NCI-H2081 treated with DMSO at 0.1 percent for 48 hours (cell line): ENCODE results near the gene OR2M2.

Source experiments
- DNase-seq: peaks from one replicate; lab custom pipeline; 2025; lab: John Stamatoyannopoulos, UW

OR2M2 gene, protein sequence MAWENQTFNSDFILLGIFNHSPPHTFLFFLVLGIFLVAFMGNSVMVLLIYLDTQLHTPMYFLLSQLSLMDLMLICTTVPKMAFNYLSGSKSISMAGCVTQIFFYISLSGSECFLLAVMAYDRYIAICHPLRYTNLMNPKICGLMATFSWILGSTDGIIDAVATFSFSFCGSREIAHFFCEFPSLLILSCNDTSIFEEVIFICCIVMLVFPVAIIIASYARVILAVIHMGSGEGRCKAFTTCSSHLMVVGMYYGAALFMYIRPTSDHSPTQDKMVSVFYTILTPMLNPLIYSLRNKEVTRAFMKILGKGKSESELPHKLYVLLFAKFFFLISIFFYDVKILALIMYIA

DNA sequence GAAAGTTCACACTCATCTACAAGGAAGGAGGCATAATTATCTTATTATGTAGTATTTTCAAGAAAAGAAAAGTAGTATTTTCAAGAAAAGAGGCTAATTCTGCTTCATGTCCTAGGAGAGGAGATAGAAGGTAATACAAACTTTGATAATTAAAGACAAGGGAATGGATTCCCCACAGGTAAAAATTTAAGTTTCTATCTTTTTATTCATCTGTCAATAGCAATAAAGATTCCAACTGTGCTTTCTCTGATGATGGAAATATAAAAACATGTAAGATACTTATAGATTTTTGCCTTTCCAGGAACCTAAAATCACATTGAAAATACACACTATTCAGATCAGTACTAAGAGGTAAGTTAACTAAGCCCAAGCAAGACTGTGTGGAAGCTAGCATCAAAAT is at the start of gene OR2M2:
OR2M2 (plus strand) TSS at position 301 of the 400 bp plus-strand sequence. CDS start 5,165 bp downstream, outside the sequence.
- DNase-seq = no peak

DNA sequence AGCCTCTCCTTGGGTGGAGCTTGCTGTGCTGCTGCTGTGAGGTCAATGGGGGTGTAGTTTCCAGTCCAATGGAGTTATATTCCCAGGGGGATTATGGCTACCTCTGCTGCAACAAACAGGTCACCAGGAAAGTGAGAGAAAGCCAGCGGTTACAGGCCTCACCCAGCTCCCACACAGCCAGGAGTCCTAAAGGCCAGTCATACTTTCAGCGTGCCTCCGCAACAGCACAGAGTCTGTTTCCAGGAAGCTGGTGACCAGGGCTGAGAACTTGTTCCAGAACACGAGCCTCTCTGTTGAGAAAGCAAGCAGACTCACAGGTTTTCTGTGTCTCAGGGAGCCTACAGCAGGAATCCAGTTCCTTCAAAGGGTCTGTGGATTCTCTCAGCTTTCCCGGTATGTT is 47.0 kb upstream of the OR2M2 start:
- no peak for DNase-seq

DNA sequence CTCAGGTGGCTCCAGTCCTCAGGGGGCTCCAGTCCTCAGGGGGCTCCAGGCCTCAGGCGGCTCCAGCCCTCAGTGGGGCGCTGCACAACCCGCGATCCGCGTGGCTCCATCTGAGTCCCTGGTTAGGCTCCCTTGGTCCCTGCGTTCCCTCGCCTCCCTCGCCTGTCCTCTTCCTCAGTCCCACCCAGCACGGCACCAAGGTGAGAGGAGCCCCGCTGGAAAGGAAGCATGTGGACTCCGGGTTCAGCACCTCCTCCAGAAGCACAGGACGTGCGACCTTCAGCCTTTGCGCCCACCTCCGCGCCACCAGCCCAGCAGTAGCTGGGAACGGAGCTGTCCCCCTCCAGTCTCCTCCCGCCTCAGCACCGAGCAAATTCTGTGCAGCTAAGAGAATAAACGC is 37.8 kb upstream of the OR2M2 start:
- DNase-seq = no peak

DNA sequence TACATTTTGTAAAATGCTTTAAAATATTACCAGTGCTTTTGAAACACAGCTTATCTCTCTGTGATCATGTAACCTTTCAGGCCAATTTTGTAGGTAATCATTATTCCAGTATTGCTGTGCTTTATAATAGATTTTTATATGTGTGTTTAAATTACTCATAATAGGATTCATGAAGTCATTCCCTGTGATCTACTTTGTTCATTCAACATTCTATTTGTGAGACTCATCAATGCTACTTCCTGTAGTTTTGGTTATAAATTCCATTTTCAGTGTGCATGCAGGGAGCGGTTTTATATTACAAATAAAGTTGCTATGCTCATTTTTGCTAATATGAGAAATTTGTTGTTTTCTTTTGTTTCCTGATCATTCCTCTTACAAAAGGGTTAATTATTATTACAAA is 33.8 kb upstream of the OR2M2 start:
- no peak for DNase-seq

DNA sequence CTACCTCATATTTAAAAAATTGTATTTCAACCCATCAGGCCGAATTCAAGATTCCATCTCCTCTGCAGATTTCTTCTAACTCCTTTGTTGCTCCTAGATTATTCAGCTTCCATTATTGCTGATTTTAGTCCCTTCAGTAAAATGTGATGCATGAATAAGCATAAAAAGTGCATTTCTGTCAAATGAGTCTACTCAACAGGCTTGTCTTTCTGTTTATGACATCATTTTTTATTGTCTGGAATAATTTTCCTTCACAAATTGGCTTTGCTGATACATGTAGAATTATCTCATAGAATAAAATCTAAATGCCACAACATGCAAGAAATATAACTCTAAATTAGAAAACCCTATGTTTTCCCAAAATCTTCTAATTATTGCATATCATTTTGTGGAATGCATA is 31.3 kb upstream of the OR2M2 start:
- DNase-seq = no peak

DNA sequence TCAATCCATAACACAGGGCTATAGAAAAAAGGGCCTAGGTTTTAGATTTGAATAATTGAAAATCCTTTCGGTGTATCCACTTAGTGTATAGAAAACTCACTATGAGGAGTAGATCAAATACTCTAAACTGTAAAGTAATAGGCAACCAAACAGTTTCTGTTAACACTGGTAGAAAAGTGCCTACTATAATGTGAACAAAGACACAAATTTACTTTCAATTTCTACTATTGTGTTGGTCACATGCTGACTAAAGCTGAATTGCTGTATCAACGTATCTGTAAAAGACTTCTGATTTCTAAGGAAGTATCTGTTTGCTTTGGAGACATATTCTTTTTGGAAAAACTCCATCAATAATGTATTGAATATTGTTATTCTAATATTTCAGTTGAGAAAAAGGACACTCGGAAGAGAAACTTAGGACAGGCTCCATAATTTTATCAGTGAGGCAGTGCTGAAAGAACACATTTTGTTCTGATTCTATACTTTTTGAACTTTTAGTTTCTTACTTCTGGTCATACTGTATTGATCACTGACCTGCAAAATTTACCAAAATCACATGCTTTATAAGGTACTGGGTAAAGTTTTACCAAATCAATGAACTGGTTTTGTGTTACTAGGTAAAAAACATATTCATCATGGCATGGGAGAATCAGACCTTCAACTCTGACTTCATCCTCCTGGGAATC is 30.0 kb upstream of the OR2M2 start, which contains the start of gene OR2M5:
OR2M5 (plus strand) TSS at position 636 of the 686 bp plus-strand sequence; CDS start at position 636, 0 bp downstream.
- no peak for DNase-seq

DNA sequence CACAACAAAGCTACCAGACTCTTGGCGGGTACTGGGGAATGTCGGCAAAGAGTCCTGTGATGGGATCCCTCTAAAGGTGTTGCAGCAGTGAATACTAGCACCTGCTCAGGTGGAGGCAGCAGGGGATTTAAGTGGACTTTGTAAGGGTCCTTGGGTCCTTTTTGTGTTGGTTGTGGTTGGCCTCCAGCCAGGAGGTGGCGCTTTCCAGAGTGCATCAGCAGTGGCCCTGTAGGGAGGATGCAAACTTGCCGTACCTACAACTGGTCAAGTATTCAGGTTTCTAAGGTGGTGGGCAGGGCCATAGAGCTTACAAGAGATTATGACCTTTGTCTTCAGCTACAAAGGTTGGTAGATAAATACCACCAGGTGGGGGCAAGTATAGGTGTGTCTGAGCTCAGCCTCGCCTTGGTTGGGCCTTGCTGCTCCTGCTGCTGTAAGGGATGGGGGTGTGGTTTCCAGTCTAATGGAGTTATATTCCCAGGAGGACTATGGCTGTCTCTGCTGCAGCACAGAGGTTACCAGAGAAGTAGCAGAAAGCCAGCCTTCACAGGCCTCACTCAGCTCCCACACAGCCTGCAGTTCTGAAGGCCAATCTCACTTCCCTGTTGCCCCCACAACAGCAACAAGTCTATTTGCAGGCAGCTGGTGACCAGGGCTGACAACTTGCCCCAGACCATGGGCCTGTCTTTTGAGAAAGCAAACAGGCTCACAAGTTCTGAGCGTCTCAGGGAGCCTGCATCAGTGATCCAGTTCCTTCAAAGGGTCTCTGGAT is 22.4 kb upstream of the OR2M2 start:
- no peak for DNase-seq

DNA sequence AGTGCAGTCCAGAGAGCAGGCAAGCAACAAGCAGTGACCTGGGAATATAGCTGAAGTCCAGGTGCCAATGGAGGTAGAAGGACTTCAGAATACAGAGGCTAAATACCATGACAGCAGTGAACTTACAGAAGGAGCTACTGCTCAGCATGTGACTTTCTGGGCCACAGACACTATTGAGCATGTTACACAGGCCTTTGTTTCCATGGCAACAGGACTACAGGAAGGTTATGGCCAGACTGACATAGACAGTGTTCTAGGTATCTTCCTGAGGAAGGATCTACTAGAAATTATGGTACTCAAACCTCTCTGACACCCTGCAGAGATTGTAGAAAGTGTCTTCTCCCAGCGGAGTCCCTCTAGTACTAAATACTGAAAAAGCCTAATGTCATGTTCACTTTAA is 18.7 kb upstream of the OR2M2 start:
- no peak for DNase-seq

DNA sequence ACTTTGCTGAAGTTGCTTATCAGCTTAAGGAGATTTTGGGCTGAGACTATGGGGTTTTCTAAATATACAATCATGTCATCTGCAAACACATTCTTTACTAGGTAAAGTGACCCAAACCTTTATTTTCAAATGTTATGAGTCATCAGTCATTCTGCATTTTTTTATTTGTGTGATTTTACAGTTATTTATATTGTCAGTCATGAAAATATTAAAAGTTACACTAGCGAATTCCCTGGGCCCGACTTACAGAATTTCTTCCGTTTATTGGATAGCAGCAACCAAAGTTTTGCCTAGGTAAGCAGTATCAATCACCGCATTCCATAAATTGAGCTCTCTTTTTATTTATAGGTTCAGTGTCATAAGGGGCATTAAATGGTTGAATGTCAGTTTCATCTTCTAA is 15.9 kb upstream of the OR2M2 start:
- DNase-seq = no peak

DNA sequence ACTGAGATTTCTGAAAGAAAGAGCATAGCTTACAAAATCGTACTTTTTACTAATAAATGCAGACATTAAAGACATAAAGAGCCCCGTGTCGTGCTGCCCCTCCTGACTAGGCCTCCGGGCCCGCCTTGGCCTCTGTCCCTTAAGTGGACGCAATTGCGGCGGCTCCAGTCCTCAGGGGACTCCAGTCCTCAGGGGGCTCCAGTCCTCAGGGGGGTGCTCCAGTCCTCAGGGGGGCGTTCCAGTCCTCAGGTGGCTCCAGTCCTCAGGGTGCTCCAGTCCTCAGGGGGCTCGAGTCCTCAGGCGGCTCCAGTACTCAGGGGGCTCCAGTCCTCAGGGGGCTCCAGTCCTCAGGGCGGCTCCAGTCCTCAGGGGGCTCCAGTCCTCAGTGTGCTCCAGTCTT is 10.6 kb upstream of the OR2M2 start:
- no peak for DNase-seq

DNA sequence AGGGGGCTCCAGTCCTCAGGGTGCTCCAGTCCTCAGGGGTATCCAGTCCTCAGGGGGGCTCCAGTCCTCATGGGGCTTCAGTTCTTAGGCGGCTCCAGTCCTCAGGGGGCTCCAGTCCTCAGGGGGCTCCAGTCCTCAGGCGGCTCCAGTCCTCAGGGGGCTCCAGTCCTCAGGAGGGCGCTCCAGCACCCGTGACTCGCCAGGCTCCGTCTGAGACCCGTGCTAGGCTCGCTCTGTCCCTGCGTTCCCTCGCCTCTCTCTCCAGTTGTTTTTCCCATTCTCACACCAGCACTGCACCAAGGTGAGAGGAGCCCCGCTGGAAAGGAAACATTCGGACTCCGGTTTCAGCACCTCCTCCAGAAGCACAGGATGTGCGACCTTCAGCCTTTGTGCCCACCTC is 9.4 kb upstream of the OR2M2 start:
- no peak for DNase-seq

DNA sequence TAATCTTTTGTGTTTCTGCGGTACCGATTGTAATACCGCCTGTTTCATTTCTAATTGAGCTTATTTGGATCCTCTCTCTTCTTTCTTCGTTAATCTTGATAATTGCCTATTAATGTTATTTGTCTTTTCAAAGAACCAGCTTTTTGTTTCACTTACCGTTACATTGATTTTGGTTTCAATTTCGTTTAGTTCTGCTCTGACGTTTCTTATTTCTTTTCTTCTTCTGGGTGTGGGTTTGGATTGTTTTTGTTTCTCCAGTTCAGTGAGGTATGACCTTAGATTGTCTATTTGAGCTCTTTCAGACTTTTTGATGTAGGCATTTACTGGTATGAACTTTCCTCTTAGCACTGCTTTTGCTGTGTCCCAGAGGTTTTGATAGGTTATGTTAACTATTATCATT is 9.4 kb downstream of the OR2M2 start:
- DNase-seq = no peak

DNA sequence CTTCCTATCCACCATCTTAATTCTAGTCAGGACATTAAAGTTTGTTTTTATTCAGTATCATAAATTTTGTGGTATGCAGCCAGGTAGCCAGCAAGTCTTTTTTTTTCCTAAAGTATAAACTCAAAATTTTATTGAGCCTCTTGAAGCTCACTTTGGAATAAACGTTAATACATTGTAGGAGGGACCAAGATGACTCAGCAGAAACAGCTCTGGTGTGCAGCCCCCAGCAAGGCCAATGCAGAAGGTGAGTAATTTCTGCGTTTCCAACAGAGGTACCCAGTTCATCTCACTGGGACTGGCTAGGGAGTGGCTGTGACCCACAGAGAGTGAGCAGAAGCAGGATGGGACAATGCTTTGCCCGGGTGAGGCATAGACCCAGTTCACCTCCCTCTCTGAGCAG is 12.7 kb downstream of the OR2M2 start:
- no peak for DNase-seq

DNA sequence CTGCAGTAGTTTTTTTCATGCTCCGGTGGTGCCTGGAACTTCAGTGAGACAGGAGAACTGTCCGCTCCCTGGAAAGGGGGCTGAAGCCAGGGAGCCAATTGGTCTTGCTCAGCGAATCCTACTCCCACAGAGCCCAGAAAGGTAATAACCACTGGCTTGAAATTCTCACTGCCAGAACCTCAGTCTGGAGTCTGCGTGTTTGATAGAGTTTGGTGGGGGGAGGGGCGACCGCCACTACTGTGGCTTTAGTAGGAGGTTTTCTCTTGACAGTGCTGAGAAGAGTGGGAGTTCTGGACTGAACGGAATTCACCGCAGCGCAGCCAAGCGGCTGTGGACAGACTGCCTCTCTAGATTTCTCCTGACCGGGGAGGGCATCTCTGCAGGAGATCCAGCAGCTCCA is 14.4 kb downstream of the OR2M2 start:
- DNase-seq = no peak

DNA sequence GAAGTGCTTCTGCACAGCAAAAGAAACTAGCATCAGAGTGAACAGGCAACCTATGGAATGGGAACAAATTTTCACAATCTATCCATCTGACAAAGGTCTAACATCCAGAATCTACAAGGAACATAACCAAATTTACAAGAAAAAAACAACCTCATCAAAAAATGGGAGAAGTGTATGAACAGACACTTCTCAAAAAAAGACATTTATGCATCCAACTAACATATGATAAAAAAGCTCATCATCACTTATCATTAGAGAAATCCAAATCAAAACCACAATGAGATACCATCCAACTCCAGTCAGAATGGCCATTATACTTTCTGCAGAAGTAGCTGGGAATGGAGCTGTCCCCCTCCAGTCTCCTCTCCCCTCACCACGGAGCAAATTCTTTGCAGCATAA is 19.5 kb downstream of the OR2M2 start:
- DNase-seq = no peak

DNA sequence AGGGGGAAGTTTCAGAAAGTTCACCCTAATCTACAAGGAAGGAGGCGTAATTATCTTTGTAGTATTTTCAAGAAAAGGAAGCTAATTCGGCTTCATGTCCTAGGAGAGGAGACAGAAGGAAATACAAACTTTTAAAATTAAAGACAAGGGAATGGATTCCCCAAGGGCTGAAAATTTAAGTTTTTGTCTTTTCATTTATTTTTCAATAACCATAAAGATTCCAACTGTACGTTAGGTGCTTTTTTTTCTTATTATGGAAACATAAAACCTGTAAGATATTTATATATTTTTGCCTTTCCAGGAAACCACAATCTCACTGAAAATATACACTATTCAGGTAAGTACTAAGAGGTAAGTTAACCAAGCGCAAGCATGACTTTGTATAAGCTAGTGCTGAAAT is 22.3 kb downstream of the OR2M2 start, which contains the start of gene OR2M3:
OR2M3 (plus strand) TSS at position 301 of the 400 bp plus-strand sequence. CDS start 5,803 bp downstream, outside the sequence.
- DNase-seq = no peak

DNA sequence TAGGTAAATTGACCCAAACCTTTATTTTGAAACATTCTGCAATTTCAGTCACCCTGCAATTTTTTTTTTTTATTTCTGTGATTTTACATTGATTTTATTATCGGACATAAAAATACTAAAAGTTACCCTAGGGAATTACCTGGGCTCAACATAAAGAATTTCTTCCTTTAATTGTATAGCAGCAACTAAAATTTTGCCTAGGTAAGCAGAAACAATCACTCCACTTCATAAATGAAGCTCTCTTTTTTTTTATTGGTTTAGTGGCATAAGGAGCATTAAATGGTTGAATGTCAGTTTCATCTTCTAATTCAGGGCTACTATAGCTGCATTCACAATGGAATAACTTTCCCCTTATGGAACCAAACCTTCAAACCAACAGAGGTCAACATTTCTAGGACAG is 41.3 kb downstream of the OR2M2 start:
- no peak for DNase-seq

DNA sequence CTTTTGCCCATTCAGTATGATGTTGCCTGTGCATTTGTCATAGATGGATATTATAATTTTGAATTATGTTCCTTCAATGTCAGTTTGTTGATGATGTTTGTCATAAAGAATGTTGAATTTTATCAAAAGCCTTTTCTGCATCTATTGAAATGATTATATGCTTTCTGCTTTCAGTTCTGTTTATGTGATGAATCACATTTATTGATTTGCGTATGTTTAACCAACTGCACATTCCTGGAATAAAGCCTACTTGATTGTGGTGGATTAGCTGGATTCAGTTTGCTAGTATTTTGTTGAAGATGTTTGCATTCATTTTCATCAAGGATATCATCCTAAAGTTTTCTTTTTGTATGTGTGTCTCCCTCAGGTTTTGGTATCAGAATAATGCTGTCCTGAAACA is 50.9 kb downstream of the OR2M2 start:
- DNase-seq = no peak

DNA sequence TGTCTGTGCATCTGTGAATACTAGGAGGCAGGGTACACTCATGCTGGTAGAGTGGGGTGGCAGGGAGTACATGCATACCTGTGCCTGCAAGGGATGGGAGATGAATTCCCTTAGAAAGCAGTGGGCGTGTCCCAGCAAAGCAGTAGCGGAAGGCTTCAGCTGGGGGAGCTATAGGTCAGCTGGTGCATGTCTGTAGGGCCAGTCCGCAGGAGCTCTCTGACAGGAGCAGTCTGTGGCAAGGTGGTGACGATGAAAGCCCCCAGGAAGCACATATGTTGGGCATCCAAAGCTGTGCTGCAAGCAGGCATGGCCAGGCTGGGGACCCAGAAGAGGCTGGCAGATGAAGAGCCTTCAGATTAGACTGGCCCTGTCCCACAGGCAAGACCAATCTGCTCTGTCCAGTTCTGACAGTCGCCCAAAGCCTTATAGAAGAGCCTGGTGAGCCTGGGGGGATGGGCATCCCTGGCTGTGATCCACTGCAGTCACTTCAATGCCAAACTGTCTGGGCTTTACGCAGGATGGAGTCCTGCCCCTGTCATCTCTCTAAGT is 54.8 kb downstream of the OR2M2 start:
- no peak for DNase-seq
